ENCODE measurements around the gene CCM2.
A peak's percentile ranks its signal among the peaks of the same experiment; 100 is the strongest.

CCM2 gene

GRCh38 chr7:45086331-45087065 lies 86.5 kb downstream of the CCM2 start:
- no peak overlapping the region for H3K4me3 ChIP-seq

DNA sequence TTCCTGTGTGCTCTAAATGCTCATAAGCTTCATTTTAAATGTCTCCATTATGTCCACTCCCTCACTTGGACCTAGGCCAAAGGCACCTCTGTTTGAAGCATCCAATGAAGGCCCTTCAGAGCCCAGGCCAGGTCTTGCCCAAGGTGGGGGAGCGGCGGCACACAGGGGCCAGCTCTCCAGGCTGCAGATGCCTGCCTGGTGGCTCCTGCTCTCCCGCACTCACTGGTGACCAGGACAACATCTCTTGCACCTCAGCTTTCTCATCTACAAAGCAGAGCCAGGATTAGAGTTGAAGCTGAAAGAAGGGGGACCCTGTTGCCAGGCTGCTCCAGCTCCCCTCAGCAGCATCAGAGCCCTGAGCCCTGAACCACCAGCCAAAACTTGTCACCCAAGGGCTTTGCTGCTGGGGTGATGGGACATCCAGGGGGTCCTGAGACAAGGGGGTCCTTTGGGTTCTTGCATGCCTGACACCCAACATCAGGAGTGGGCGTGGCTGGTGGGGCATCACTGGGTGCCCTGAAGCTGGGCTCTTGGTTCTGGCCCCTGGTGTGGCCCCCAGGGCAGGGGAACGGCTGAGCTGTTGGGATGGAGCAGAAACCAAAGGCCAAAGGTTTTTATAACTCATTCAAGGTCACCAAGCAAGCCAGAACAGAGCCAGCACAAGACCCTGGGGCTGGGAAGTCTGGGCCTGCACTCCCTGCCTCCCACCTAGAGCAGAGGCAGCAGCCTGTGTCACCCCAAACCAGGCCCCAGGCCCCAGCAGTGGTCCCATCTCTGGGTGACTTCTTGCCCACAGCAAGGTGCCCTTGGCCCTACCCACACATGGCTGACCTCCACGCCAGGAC lies 87.5 kb downstream of the CCM2 start:
- no peak overlapping the region for H3K4me3 ChIP-seq
- H3K27ac ChIP-seq, result peak overlapping the region in 2 of 21 experiments; percentile 56 to 76

More at GRCh38 chr7:45086331-45087065, 86.5 kb downstream of the CCM2 start:
- H3K27ac ChIP-seq, result no peak overlapping the region

DNA sequence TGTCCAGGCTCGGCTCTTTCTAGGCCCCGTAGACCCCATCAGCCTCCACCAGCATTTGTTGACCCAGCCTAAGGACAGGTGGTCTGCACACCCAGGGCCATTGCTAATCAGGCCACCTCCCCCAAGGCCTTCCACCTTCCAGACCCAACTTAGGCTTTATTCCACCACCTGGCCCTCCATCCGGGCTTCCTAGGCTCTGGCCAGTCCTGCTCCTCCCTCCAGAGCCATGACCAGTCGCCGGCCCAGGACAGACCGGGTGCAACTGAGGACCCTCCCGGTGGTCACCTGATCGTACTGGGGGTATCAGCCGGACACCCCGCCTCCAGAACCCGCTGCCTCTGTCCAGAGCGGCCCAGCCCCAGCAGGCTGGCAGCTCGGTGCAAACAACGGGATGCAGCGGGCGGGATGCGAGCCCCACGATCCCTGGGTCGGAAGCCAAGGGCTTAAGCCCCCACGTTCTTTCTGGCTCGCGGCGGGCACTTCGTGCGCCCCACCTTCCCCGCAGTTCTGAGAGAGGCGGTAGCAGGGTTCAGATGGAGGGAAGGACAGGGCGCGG lies 88.2 kb downstream of the CCM2 start:
- peak overlapping the region in 10 of 21 experiments; percentile 5 to 76 (median 58) for H3K27ac ChIP-seq
- peak overlapping the region; percentile 31 to 49 (median 42) for H3K4me3 ChIP-seq

DNA sequence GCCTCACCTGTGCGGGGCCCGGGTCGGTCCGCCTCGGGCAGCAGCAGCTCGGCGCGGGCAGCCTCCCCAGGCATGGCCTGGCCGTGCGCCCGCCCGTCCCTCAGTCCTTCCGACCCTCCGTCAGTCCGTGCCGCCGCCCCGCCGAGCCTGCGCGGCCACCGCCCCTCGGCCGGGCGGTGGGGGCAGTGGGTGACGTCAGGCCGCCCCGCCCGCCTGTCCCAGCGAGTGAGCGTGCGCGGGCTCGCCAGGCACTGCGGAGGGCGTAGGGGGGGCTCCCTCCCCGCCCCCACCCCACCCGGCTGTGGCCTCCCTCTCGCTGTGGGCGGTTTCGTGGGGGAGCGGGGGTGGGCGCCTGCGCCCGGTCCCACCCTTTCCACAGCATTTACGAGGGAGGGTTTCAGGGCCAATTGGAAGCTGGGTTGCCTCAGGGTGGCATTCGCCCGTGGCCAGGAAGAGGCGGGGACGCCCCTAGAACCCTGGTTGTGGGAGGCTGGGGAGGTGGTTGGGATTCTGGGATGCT lies 88.9 kb downstream of the CCM2 start, which contains the start of gene NACAD:
NACAD (minus strand) TSS at position 149 of the 520 bp plus-strand sequence; CDS start at position 74, 75 bp downstream.
- peak within 1 kb of the TSS; percentile 31 to 49 (median 42) for H3K4me3 ChIP-seq
- peak within 1 kb of the TSS in 10 of 21 experiments; percentile 5 to 76 (median 58) for H3K27ac ChIP-seq

GRCh38 chr7:45089341-45089891 lies 89.4 kb downstream of the CCM2 start:
- peak overlapping the region in 4 of 21 experiments; percentile 5 to 76 (median 44) for H3K27ac ChIP-seq

DNA sequence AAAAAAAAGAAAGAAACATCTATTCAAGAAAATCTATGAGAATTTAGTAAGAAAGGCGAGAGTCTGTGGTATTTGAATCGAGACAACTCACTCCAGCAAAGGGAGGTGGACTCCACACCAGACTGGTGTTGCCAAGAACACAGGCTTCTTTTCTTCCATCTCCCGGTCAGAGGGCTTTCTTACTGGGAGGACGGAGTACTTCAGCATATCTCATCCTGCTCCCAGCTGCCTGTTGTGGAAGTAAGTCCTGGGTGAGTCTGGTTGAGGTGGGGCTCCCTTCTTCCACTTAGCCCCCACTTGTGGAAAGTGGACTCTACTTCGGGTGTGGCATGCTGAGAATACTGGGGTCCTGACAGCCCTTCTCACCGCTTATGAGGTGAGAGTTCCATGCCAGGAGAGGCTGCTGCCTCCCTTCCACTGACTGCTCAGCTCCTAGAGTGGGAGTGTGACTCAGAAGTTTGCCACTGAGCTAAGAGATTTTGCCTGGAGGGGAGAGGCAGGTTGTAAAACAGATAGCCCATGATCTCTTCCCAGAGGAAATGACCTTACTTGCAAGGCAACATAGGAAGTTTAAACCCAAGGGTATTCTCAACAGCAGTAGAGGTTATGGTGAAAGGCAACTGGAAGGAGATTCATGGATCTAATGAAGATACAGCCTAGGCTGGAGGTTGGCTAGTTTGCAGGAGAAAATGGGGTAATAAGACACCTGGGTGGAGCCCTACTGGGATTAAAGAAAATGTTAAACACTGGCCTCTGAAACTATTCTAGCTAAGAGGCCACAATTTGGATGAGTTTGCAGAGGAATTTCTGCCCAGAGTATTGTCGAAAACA lies 92.3 kb downstream of the CCM2 start:
- Histone ChIP-seq H3K27ac (no peak overlapping the region), H3K4me3 (no peak overlapping the region)

More at GRCh38 chr7:45089341-45089891, 89.4 kb downstream of the CCM2 start:
- H3K4me3 ChIP-seq, result peak overlapping the region; percentile 31 to 49 (median 42)

- Histone ChIP-seq H3K27ac (no peak overlapping the region), H3K4me3 (no peak overlapping the region)
Measured at GRCh38 chr7:45092931-45093235, 92.9 kb downstream of the CCM2 start.

- Histone ChIP-seq H3K4me3 (no peak overlapping the region), H3K27ac (peak overlapping the region in 1 of 21 experiments; percentile 42)
Measured at GRCh38 chr7:45098983-45099839, 99.2 kb downstream of the CCM2 start.

- H3K27ac ChIP-seq, result peak overlapping the region in 1 of 21 experiments; percentile 42
Measured at GRCh38 chr7:45099891-45100760, 100.1 kb downstream of the CCM2 start.

GRCh38 chr7:45100761-45101480 lies 100.9 kb downstream of the CCM2 start:
- Histone ChIP-seq H3K4me3 (no peak overlapping the region), H3K27ac (no peak overlapping the region)

More at GRCh38 chr7:45099891-45100760, 100.1 kb downstream of the CCM2 start:
- no peak overlapping the region for H3K4me3 ChIP-seq

DNA sequence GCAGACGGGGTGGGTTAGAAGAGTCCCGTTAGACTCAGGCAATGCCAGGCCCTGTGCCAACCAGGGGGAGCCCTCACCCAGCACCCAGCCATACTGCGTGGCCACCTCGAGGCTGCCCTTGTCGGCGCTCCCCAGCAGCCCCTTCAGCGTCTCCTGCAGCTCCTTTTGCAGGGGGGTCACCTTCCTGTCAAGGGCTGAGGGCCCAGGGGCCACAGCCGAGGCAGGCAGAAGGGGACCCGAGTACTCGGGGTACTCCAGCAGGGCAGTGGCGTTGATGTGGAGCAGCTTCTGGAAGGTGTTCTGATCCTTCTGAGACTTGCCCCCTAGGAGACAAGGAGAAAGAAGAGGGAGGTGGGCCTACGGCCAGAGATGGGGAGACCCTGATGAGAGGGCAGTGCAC lies 101.7 kb downstream of the CCM2 start:
- Histone ChIP-seq H3K27ac (no peak overlapping the region), H3K4me3 (no peak overlapping the region)

GRCh38 chr7:45102785-45103712 lies 103.0 kb downstream of the CCM2 start:
- Histone ChIP-seq H3K4me3 (no peak overlapping the region), H3K27ac (no peak overlapping the region)

- Histone ChIP-seq H3K27ac (no peak overlapping the region), H3K4me3 (no peak overlapping the region)
Measured at GRCh38 chr7:45103958-45104843, 104.2 kb downstream of the CCM2 start.

DNA sequence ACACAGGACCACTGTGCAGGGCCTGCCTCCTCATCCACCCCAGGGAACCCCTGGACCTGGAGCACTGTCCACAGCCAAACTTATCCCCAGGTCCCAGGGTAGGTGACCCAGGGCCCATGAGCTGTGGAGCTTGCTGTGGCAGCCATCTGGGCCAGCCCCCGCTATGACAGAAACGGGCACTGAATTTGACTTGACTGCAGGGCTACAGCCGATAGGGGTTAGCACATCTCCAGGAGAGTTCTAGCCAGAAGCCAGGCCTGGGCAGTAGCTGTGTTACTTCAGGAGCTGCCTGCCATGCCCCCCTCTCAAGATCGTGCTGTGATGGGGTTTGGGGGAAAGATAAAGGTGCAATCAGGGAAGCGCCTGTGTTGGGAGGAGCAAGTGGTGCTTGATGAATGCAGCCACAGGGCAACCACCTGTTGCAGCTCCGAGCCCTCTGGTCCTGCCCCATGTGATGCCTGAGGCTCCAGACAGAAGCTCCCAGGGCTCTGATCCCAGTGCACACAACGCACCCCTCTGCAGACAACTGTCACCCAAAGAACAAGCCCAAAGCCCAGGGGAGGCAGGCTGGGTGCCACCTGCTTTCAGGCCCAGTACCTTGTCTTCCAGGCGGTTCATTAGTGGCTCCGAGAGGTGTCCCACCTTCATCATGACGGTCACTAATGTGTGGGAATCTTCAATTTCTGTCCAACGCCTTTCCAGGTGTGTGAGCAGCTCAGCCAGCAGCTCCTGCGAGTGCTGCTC lies 105.0 kb downstream of the CCM2 start:
- Histone ChIP-seq H3K27ac (peak overlapping the region in 1 of 21 experiments; percentile 0), H3K4me3 (no peak overlapping the region)

Measured in skin epidermis (tissue), 12 donors.